Spleen (tissue), 11 donors: ENCODE measurements around the gene GOSR2. TPM values are rescaled to one million over a fixed set of nuclear protein-coding genes. Genes with fewer than 3 reads are reported as not detected.

Source experiments
- DNase-seq: peaks from one replicate; pipeline ENCODE4 v3.0.0-alpha.2; 2020
- H3K27ac ChIP-seq, 8 donors: fragments of 200-600 bp; sonication (generic) in 7 of 8; 1 replicate in 4 of 8; 2 replicates in 4 of 8; pipeline versions ENCODE4 v1.5.0 to v1.8.0; 2016 to 2021; ENCODE audit warnings: inconsistent platforms in 4 of 8, mild to moderate bottlenecking in 4 of 8, moderate library complexity in 1 of 8
- H3K27me3 ChIP-seq, 7 donors: fragments of 200-600 bp; sonication (generic) in 6 of 7; replicated peaks in 1 of 7; 1 replicate in 4 of 7; 2 replicates in 3 of 7; pipeline versions ENCODE4 v1.5.0 to v1.8.0; 2016 to 2021; ENCODE audit warnings: inconsistent platforms in 3 of 7, mild to moderate bottlenecking in 1 of 7
- H3K36me3 ChIP-seq, 6 donors: fragments of 200-600 bp; sonication (generic) in 5 of 6; 1 replicate in 4 of 6; 2 replicates in 2 of 6; pipeline versions ENCODE4 v1.5.0 to v1.8.0; 2016 to 2021; ENCODE audit warnings: inconsistent platforms in 2 of 6
- H3K4me1 ChIP-seq, 6 donors: fragments of 200-600 bp; sonication (generic) in 5 of 6; 1 replicate in 3 of 6; 2 replicates in 3 of 6; pipeline versions ENCODE4 v1.5.0 to v1.8.0; 2016 to 2021; ENCODE audit warnings: inconsistent platforms in 3 of 6
- H3K4me3 ChIP-seq, 8 donors: fragments of 200-600 bp; sonication (generic) in 7 of 8; 1 replicate in 4 of 8; 2 replicates in 4 of 8; pipeline versions ENCODE4 v1.5.0 to v1.8.0; 2016 to 2021; ENCODE audit warnings: inconsistent platforms in 4 of 8, mild to moderate bottlenecking in 4 of 8, moderate library complexity in 2 of 8
- H3K9me3 ChIP-seq, 8 donors: fragments of 200-600 bp; sonication (generic) in 7 of 8; 1 replicate in 4 of 8; 2 replicates in 4 of 8; pipeline versions ENCODE4 v1.5.0 to v1.8.0; 2016 to 2021; ENCODE audit warnings: inconsistent platforms in 4 of 8
- CTCF ChIP-seq, 11 experiments: fragments of 200-600 bp in 7 of 11; fragments of 450-650 bp in 4 of 11; sonication (generic) in 4 of 11; IDR thresholded peaks in 8 of 11; conservative IDR thresholded peaks in 3 of 11; 1 replicate in 7 of 11; 2 replicates in 4 of 11; pipeline versions ENCODE4 v1.4.0 to v1.8.0; 2016 to 2021; ENCODE audit warnings: antibody characterized with exemption in 11 of 11, inconsistent platforms in 4 of 11, mild to moderate bottlenecking in 1 of 11
- POLR2A ChIP-seq, 3 donors: fragments of 450-650 bp; IDR thresholded peaks; one replicate each; pipeline ENCODE4 v1.5.1; 2017; ENCODE audit warnings: antibody characterized with exemption in 3 of 3, mild to moderate bottlenecking in 1 of 3
- POLR2AphosphoS5 ChIP-seq, 3 donors: sonication (generic); formaldehyde crosslinking; IDR thresholded peaks; one replicate each; pipeline ENCODE4 v1.5.1; 2017; ENCODE audit warnings: antibody characterized with exemption in 3 of 3
- WGBS, 5 donors: extraction: QIAGEN DNeasy Blood & Tissue Kit in 3 of 5; methylation state at CpG; one replicate each; pipeline versions ENCODE4 v1.1.5 to v1.1.7; 2013 to 2018; 5-methylcytosine and 5-hydroxymethylcytosine counted together
- intact Hi-C: fragments of 100-400 bp; cut with DNase I; formaldehyde crosslinking; loops from one replicate; pipeline ENCODE4 v1.15.0; 2023; ENCODE audit warnings: low total_unique reads
- polyA plus RNA-seq, 3 donors: library from polyadenylated mRNA; stranded (reverse); fragments of 200-250 nt; gene quantifications; one replicate each; pipeline ENCODE4 v1.2.1, GENCODE V29; 2013
- total RNA-seq, 7 donors: library from RNA; depleted of rRNA in 3 of 7; stranded (reverse); fragments of >200 nt in 3 of 7; fragmentation: NEBNext Ultra II Directional in 4 of 7; extraction: Animal tissue kit (Norgen Biotek cat#: 25700) in 4 of 7; gene quantifications; one replicate each; pipeline versions ENCODE4 v1.1.0 to v1.2.1, GENCODE V29; 2016 to 2021
- donor health status: healthy with polysubstance abuse.
- donor health status: DM: no; HTN: no; CAD: no; lungs with moderate emphysema.
- donor health status: DM: no; HTN: no; CAD: no.
- donor health status: Bipolar disorder and iron deficiency.
- donor health status: healthy.
- donor health status: DM: no; HTN: no; CAD: no.
- donor health status: DM: yes; HTN: yes; CAD: no.

GOSR2 gene
- total and polyA plus RNA-seq, 10 donors = 19.2 to 114 (median 80.0) TPM

- TF ChIP-seq CTCF (IDR thresholded peaks at IDR 0.05 in 8 of 11, conservative IDR thresholded peaks at IDR 0.05 in 3 of 11) (no peak), POLR2A (IDR thresholded peaks at IDR 0.05) (no peak), POLR2AphosphoS5 (IDR thresholded peaks at IDR 0.05) (peak; percentile 25 to 69 (median 68))
- Histone ChIP-seq H3K4me1 (peaks cover 4 to 32% (median 21%) of the 10 kb centered on the region in 6 donors), H3K27ac (peak overlapping the region in 7 of 8 donors; percentile 53 to 82 (median 76)), H3K9me3 (no peaks in the 10 kb centered on the region), H3K27me3 (no peaks in the 10 kb centered on the region), H3K36me3 (no peaks in the 10 kb centered on the region), H3K4me3 (no peak overlapping the region)
- intact Hi-C loops = no loop called here
- peak; percentile 82 for DNase-seq
- 25 to 47% (median 40%) methylated on average over 6 of the region's 6 CpGs for WGBS, 5 donors
Observed at GRCh38 chr17:46878055-46878454, 44.9 kb upstream of the GOSR2 start.

- Histone ChIP-seq H3K36me3 (no peaks in the 10 kb centered on the region), H3K27me3 (peaks cover 0 to 6% (median 0%) of the 10 kb centered on the region in 7 donors), H3K9me3 (no peaks in the 10 kb centered on the region), H3K4me3 (no peak overlapping the region), H3K4me1 (peaks cover 4 to 32% (median 21%) of the 10 kb centered on the region in 6 donors), H3K27ac (peak overlapping the region in 7 of 8 donors; percentile 53 to 82 (median 76))
- no peak for DNase-seq
- 75 to 93% (median 87%) methylated on average over 6 to 7 of the region's 7 CpGs for WGBS, 5 donors
- no peak for TF ChIP-seq POLR2A (IDR thresholded peaks at IDR 0.05)
- intact Hi-C loops = no loop called here
Observed at GRCh38 chr17:46879101-46879500, 43.9 kb upstream of the GOSR2 start.

- Histone ChIP-seq H3K9me3 (no peaks in the 10 kb centered on the region), H3K27me3 (peaks cover 0 to 23% (median 0%) of the 10 kb centered on the region in 7 donors), H3K36me3 (no peaks in the 10 kb centered on the region), H3K4me3 (no peak overlapping the region), H3K27ac (no peak overlapping the region), H3K4me1 (peaks cover 4 to 32% (median 21%) of the 10 kb centered on the region in 6 donors)
- WGBS, 5 donors = 73 to 88% (median 87%) methylated on average over 5 of the region's 5 CpGs
- DNase-seq = no peak
- no peak for TF ChIP-seq POLR2A (IDR thresholded peaks at IDR 0.05)
- TF ChIP-seq POLR2AphosphoS5 (IDR thresholded peaks at IDR 0.05) = no peak
- no peak for TF ChIP-seq CTCF (IDR thresholded peaks at IDR 0.05 in 8 of 11, conservative IDR thresholded peaks at IDR 0.05 in 3 of 11)
- intact Hi-C loops = no loop called here
Observed at GRCh38 chr17:46881015-46881414, 41.9 kb upstream of the GOSR2 start.

- Histone ChIP-seq H3K4me1 (peaks cover 1 to 16% (median 13%) of the 10 kb centered on the region in 6 donors), H3K36me3 (no peaks in the 10 kb centered on the region), H3K27me3 (peaks cover 0 to 23% (median 0%) of the 10 kb centered on the region in 7 donors), H3K27ac (no peak overlapping the region), H3K4me3 (no peak overlapping the region), H3K9me3 (no peaks in the 10 kb centered on the region)
- WGBS, 5 donors = 85 to 93% (median 89%) methylated on average over 8 of the region's 8 CpGs
- no peak for DNase-seq
- TF ChIP-seq POLR2AphosphoS5 (IDR thresholded peaks at IDR 0.05) (no peak), POLR2A (IDR thresholded peaks at IDR 0.05) (no peak), CTCF (IDR thresholded peaks at IDR 0.05 in 8 of 11, conservative IDR thresholded peaks at IDR 0.05 in 3 of 11) (no peak)
- intact Hi-C loops = no loop called here
Observed at GRCh38 chr17:46882666-46883065, 40.3 kb upstream of the GOSR2 start.
